MCF 10A (cell line): ENCODE data around the gene CGRRF1. TPM values are rescaled to one million over a fixed set of nuclear protein-coding genes. Genes with fewer than 3 reads are reported as not detected.

Experiments used
- BruUV-seq: library from RNA; stranded (reverse); fragments of 400-500 nt; replicated peaks from 2 replicates; lab custom pipeline; 2021; lab: Mats Ljungman, UMichigan
- CTCF ChIA-PET: fragments of 300-600 bp; sonication (Branson Sonifier 250); formaldehyde crosslinking; extraction: SDS; loops from one replicate; lab custom pipeline; 2021; ENCODE audit warnings: antibody characterized with exemption, inconsistent platforms; lab: Yijun Ruan, JAX
- POLR2A ChIA-PET: fragments of 300-600, 350-650 bp; sonication (Branson Sonifier 250); formaldehyde crosslinking; extraction: SDS; loops from one replicate; lab custom pipeline; 2020; ENCODE audit warnings: antibody characterized with exemption, inconsistent platforms; lab: Yijun Ruan, JAX
- DNase-seq: peaks from one replicate; pipeline ENCODE4 v3.0.0-alpha.2; 2018; ENCODE audit not compliant: unreplicated experiment
- H3K27ac Mint-ChIP-seq: one replicate; pipeline ENCODE4 v1.8.0; 2022; ENCODE audit warnings: mild to moderate bottlenecking, low read depth, mixed read lengths; ENCODE audit not compliant: unreplicated experiment
- H3K27me3 Mint-ChIP-seq: one replicate; pipeline ENCODE4 v1.8.0; 2022; ENCODE audit warnings: mixed read lengths; ENCODE audit not compliant: insufficient read depth, unreplicated experiment
- H3K36me3 Mint-ChIP-seq: one replicate; pipeline ENCODE4 v1.8.0; 2022; ENCODE audit warnings: mild to moderate bottlenecking, moderate library complexity, mixed read lengths; ENCODE audit not compliant: insufficient read depth, unreplicated experiment
- H3K4me1 Mint-ChIP-seq: one replicate; pipeline ENCODE4 v1.8.0; 2022; ENCODE audit warnings: mixed read lengths; ENCODE audit not compliant: insufficient read depth, unreplicated experiment
- H3K4me3 Mint-ChIP-seq: one replicate; pipeline ENCODE4 v1.8.0; 2022; ENCODE audit warnings: mild to moderate bottlenecking, moderate library complexity, mixed read lengths; ENCODE audit not compliant: unreplicated experiment
- H3K9me3 Mint-ChIP-seq: one replicate; pipeline ENCODE4 v1.8.0; 2022; ENCODE audit warnings: mixed read lengths; ENCODE audit not compliant: unreplicated experiment
- CTCF ChIP-seq: fragments of 200-600 bp; IDR thresholded peaks from one replicate; pipeline ENCODE4 v1.8.0; 2022; ENCODE audit warnings: antibody characterized with exemption, mild to moderate bottlenecking; ENCODE audit not compliant: unreplicated experiment
- intact Hi-C: fragments of 100-400 bp; cut with micrococcal nuclease; formaldehyde crosslinking; loops from 2 replicates; pipeline ENCODE4 v1.14.1; 2022
- total RNA-seq: library from RNA; stranded (reverse); gene quantifications from 2 replicates; pipeline ENCODE4 v1.2.3, GENCODE V29; 2022

The CGRRF1 gene
- total RNA-seq, 1 experiment from 2014 or later, result 17.5 TPM

- peaks cover 28% of the 10 kb centered on the region for H3K4me1 Mint-ChIP-seq
- H3K4me3 Mint-ChIP-seq, result no peak overlapping the region
- H3K36me3 Mint-ChIP-seq, result peaks cover 27% of the 10 kb centered on the region
- peak; percentile 18 for DNase-seq
- POLR2A ChIA-PET, result interaction anchor here (0.7 to 1.6 kb wide), 6 partner anchors 8 to 105 kb away, joined by 3 to 7 read pairs (median 4); no protein-coding TSS in a partner anchor
- no peak overlapping the region for H3K27ac Mint-ChIP-seq
- BruUV-seq, result no TSS peak
- H3K27me3 Mint-ChIP-seq, result no peaks in the 10 kb centered on the region
- CTCF ChIA-PET, result no interaction called here
- H3K9me3 Mint-ChIP-seq, result no peaks in the 10 kb centered on the region
- no peak for TF ChIP-seq CTCF
- intact Hi-C loops, result no loop called here
Observed at GRCh38 chr14:54579621-54580020, 69.9 kb downstream of the CGRRF1 start.

GRCh38 chr14:54580933-54581332 lies 71.2 kb downstream of the CGRRF1 start:
- peaks cover 21% of the 10 kb centered on the region for H3K36me3 Mint-ChIP-seq
- ChIA-PET CTCF (interaction anchor here (0.6 kb wide), 1 partner anchor 23 kb away, joined by 5 read pairs; no protein-coding TSS in a partner anchor), POLR2A (interaction anchor here (1.0 to 1.6 kb wide), 3 partner anchors 12 to 301 kb away, joined by 3 to 4 read pairs (median 3); no protein-coding TSS in a partner anchor)
- no peak overlapping the region for H3K27ac Mint-ChIP-seq
- no peaks in the 10 kb centered on the region for H3K27me3 Mint-ChIP-seq
- no peak for DNase-seq
- no peaks in the 10 kb centered on the region for H3K9me3 Mint-ChIP-seq
- peaks cover 28% of the 10 kb centered on the region for H3K4me1 Mint-ChIP-seq
- intact Hi-C loops, result no loop called here
- no peak overlapping the region for H3K4me3 Mint-ChIP-seq
- no peak for TF ChIP-seq CTCF
- no TSS peak for BruUV-seq

GRCh38 chr14:54582334-54582733 lies 72.6 kb downstream of the CGRRF1 start:
- H3K36me3 Mint-ChIP-seq, result peaks cover 15% of the 10 kb centered on the region
- no peak for DNase-seq
- H3K9me3 Mint-ChIP-seq, result peaks cover 7% of the 10 kb centered on the region
- H3K27ac Mint-ChIP-seq, result no peak overlapping the region
- H3K4me1 Mint-ChIP-seq, result peaks cover 14% of the 10 kb centered on the region
- intact Hi-C loops, result no loop called here
- TF ChIP-seq CTCF, result no peak
- no peak overlapping the region for H3K4me3 Mint-ChIP-seq
- ChIA-PET CTCF (interaction anchor here (0.5 to 1.5 kb wide), 6 partner anchors 8 to 150 kb away, joined by 3 to 6 read pairs (median 3); no protein-coding TSS in a partner anchor), POLR2A (interaction anchor here (0.7 to 1.6 kb wide), 3 partner anchors 12 to 49 kb away, joined by 3 to 4 read pairs (median 4); no protein-coding TSS in a partner anchor)
- H3K27me3 Mint-ChIP-seq, result no peaks in the 10 kb centered on the region
- no TSS peak for BruUV-seq

- H3K27ac Mint-ChIP-seq, result no peak overlapping the region
- H3K9me3 Mint-ChIP-seq, result peaks cover 12% of the 10 kb centered on the region
- no peaks in the 10 kb centered on the region for H3K27me3 Mint-ChIP-seq
- H3K36me3 Mint-ChIP-seq, result peaks cover 9% of the 10 kb centered on the region
- BruUV-seq, result no TSS peak
- ChIA-PET POLR2A (interaction anchor here (0.7 kb wide), 1 partner anchor 13 kb away, joined by 3 read pairs; no protein-coding TSS in a partner anchor), CTCF (no interaction called here)
- DNase-seq, result no peak
- no peak overlapping the region for H3K4me3 Mint-ChIP-seq
- intact Hi-C loops, result no loop called here
- peaks cover under 1% of the 10 kb centered on the region for H3K4me1 Mint-ChIP-seq
- TF ChIP-seq CTCF, result no peak
Observed at GRCh38 chr14:54584097-54584496, 74.4 kb downstream of the CGRRF1 start.
